ENCODE measurements around the gene ETFB.

DNA sequence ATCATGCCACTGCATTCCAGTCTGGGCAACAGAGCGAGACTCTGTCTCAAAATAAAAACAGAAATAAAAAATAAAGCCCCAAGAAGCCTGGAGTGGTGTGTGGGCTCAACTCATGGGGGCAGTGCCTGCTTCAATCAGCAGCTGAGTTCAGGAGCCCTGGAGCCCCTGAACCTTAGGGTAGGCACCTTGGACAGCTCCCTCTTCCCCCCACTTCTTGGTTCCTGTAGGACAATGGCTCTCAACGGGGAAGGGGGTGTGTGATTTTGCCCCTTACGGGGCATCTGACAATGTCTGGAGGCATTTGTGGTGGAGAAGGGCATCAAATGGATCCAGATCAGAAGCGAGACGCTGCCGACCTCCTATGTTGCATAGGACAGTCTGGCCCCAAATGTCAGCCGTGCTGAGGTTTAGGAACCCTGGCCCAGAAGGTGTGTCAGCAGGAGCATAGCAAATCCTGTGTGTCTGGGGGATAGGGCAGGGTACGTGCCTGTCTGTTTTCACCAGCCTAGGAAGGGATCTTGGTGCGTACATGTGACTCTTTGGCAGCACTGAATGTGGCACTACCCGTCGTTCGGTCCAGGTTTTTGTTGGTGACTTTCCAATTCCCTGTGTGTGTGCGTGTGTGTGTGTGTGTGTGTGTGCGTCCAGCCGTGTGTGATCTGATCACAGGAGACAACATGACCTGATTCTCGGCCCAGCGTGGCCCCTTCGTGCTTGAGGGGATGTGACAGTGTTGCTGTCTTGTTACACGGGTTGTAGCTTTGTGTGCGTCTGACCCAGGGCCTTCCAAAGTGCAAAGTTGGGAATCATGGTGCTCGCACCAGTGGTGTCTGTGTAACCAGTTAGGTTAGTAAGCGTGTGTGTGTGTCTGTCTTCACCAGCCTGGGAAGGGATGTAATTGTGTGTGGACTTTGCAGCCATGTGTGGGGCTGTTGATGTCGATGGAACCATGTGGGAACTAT is 47.2 kb downstream of the ETFB start:
- TF ChIP-seq, protein P1, sequence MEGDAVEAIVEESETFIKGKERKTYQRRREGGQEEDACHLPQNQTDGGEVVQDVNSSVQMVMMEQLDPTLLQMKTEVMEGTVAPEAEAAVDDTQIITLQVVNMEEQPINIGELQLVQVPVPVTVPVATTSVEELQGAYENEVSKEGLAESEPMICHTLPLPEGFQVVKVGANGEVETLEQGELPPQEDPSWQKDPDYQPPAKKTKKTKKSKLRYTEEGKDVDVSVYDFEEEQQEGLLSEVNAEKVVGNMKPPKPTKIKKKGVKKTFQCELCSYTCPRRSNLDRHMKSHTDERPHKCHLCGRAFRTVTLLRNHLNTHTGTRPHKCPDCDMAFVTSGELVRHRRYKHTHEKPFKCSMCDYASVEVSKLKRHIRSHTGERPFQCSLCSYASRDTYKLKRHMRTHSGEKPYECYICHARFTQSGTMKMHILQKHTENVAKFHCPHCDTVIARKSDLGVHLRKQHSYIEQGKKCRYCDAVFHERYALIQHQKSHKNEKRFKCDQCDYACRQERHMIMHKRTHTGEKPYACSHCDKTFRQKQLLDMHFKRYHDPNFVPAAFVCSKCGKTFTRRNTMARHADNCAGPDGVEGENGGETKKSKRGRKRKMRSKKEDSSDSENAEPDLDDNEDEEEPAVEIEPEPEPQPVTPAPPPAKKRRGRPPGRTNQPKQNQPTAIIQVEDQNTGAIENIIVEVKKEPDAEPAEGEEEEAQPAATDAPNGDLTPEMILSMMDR (IDR thresholded peaks at IDR 0.05) = no peak
- no peak for TF ChIP-seq POLR2AphosphoS5 (IDR thresholded peaks at IDR 0.05; ENCODE audit: low read depth, low read length)
- TF ChIP-seq, protein P2, sequence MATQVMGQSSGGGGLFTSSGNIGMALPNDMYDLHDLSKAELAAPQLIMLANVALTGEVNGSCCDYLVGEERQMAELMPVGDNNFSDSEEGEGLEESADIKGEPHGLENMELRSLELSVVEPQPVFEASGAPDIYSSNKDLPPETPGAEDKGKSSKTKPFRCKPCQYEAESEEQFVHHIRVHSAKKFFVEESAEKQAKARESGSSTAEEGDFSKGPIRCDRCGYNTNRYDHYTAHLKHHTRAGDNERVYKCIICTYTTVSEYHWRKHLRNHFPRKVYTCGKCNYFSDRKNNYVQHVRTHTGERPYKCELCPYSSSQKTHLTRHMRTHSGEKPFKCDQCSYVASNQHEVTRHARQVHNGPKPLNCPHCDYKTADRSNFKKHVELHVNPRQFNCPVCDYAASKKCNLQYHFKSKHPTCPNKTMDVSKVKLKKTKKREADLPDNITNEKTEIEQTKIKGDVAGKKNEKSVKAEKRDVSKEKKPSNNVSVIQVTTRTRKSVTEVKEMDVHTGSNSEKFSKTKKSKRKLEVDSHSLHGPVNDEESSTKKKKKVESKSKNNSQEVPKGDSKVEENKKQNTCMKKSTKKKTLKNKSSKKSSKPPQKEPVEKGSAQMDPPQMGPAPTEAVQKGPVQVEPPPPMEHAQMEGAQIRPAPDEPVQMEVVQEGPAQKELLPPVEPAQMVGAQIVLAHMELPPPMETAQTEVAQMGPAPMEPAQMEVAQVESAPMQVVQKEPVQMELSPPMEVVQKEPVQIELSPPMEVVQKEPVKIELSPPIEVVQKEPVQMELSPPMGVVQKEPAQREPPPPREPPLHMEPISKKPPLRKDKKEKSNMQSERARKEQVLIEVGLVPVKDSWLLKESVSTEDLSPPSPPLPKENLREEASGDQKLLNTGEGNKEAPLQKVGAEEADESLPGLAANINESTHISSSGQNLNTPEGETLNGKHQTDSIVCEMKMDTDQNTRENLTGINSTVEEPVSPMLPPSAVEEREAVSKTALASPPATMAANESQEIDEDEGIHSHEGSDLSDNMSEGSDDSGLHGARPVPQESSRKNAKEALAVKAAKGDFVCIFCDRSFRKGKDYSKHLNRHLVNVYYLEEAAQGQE (IDR thresholded peaks at IDR 0.05; ENCODE audit: insufficient read depth in 1 of 2, low read depth in 2 of 2, low read length in 1 of 2) = peak; percentile 70 to 75

Data from Panc1 (cell line).